Natural killer cell treated with Interleukin-12 subunit alpha and Interleukin-12 subunit beta and Interleukin-15 and Interleukin-18, amount 100 ng/mL, for 72 hours (primary cell): ENCODE results near the gene SNAPIN. TPM values are rescaled to one million over a fixed set of nuclear protein-coding genes. Genes with fewer than 3 reads are reported as not detected.

ENCODE experiments used
- ATAC-seq, 2 donors: fragments of 150-1000 bp; cut with Tn5 transposase in 1 of 2; sonication (Bioruptor Pico), chemical (Tn5 transposase) in 1 of 2; 2 replicates each; pipeline ENCODE4 v1.10.0; 2021
- DNase-seq: peaks from one replicate; pipeline ENCODE4 v3.0.0; 2022; ENCODE audit warnings: low spot score
- H3K27ac Mint-ChIP-seq, 2 donors: 1 replicate in 1 of 2; 2 replicates in 1 of 2; pipeline ENCODE4 v1.8.0; 2022; ENCODE audit warnings: mixed read lengths in 2 of 2, mild to moderate bottlenecking in 1 of 2, moderate library complexity in 1 of 2
- H3K27me3 Mint-ChIP-seq, 2 donors: 1 replicate in 1 of 2; 2 replicates in 1 of 2; pipeline ENCODE4 v1.8.0; 2022; ENCODE audit warnings: mixed read lengths in 2 of 2
- H3K36me3 Mint-ChIP-seq: one replicate; pipeline ENCODE4 v1.8.0; 2022; ENCODE audit warnings: mixed read lengths
- H3K4me1 Mint-ChIP-seq, 2 donors: 1 replicate in 1 of 2; 2 replicates in 1 of 2; pipeline ENCODE4 v1.8.0; 2022; ENCODE audit warnings: low read depth in 2 of 2, mixed read lengths in 2 of 2, mild to moderate bottlenecking in 1 of 2
- H3K4me3 Mint-ChIP-seq: one replicate; pipeline ENCODE4 v1.8.0; 2022; ENCODE audit warnings: mixed read lengths
- H3K9me3 Mint-ChIP-seq: 2 replicates; pipeline ENCODE4 v1.8.0; 2022; ENCODE audit warnings: mixed read lengths
- total RNA-seq, 2 donors: library from RNA; stranded (reverse); gene quantifications; one replicate each; pipeline ENCODE4 v1.2.3, GENCODE V29; 2022

Gene SNAPIN
- total RNA-seq, 2 donors from 2014 or later: 23.9 to 42.5 TPM

DNA sequence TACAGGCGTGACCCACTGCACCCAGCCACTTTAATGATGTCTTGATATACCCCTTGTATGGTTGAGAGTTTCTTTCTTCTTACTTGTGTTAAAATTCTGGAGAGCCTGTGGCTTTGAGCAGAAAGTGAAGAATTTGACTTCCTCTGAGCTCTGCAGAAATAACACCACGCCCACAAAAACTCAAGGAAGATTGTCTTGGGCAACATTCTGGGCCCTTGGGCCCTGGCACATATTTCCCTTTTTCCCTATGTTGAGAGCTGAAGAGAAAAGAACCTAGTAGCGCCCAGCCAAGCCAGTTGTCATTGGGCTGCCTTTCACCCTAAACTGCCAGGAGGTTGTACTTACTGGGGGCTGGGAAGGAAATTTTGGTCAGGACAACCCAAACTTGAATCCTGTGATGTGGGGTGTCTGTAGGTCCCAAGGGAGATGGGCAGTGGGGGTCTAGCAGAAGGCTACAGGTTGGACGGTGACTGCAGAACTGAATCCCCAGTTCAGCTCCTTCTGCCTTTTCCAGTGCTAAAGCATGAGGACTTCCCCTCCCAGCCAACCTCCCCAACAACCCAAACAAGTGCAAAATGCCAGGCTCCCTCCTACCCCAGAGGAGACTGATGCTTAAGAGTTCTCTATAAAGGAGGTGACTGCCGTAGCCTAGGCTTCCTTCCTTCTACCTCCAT is 11.7 kb upstream of the SNAPIN start:
- H3K27ac Mint-ChIP-seq: peak overlapping the region; percentile 59 to 87
- peaks cover 47 to 50% of the 10 kb centered on the region in 2 donors for H3K4me1 Mint-ChIP-seq
- H3K36me3 Mint-ChIP-seq: peaks cover 33% of the 10 kb centered on the region
- peak overlapping the region; percentile 20 for H3K4me3 Mint-ChIP-seq
- DNase-seq (no peak), ATAC-seq (no peak)
- H3K9me3 Mint-ChIP-seq: no peaks in the 10 kb centered on the region
- H3K27me3 Mint-ChIP-seq: no peaks in the 10 kb centered on the region

- Mint-ChIP-seq H3K4me1 (peaks cover 46 to 47% of the 10 kb centered on the region in 2 donors), H3K9me3 (no peaks in the 10 kb centered on the region), H3K27me3 (no peaks in the 10 kb centered on the region), H3K36me3 (peaks cover 30% of the 10 kb centered on the region), H3K4me3 (no peak overlapping the region), H3K27ac (peak overlapping the region; percentile 59 to 87)
- DNase-seq (no peak), ATAC-seq (no peak)
Measured at GRCh38 chr1:153647346-153647714, 11.2 kb upstream of the SNAPIN start.

GRCh38 chr1:153648000-153648643 is 10.4 kb upstream of the SNAPIN start:
- H3K36me3 Mint-ChIP-seq: peaks cover 26% of the 10 kb centered on the region
- DNase-seq (no peak), ATAC-seq (no peak)
- no peak overlapping the region for H3K4me3 Mint-ChIP-seq
- H3K27me3 Mint-ChIP-seq: no peaks in the 10 kb centered on the region
- H3K27ac Mint-ChIP-seq: no peak overlapping the region
- H3K4me1 Mint-ChIP-seq: peaks cover 40 to 44% of the 10 kb centered on the region in 2 donors
- H3K9me3 Mint-ChIP-seq: no peaks in the 10 kb centered on the region

GRCh38 chr1:153649137-153649862 is 9.2 kb upstream of the SNAPIN start:
- Mint-ChIP-seq H3K9me3 (no peaks in the 10 kb centered on the region), H3K27ac (peak overlapping the region; percentile 48 to 84), H3K4me1 (peaks cover 31 to 35% of the 10 kb centered on the region in 2 donors), H3K4me3 (no peak overlapping the region), H3K36me3 (peaks cover 14% of the 10 kb centered on the region), H3K27me3 (no peaks in the 10 kb centered on the region)
- no peak for DNase-seq
- peak in 1 of 2 donors; percentile 24 for ATAC-seq

DNA sequence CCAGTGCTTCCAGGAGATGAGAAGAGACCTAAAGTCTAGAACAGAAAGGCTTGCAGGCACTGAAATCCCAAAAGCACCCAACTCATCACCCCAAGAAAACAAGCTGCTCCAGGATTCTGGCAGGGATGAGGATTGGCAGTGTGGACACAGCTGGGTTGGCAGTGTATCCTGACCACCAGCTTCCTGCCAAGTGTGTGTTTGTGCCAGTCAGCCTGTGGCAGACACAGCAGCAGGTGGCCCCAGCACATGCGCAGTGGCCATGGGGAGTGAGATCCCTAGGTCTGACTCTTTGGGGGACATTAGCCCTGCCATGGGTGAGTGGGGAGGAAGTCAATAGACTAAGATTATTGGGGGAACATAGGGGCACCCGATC is 8.7 kb upstream of the SNAPIN start:
- ATAC-seq: peak in 1 of 2 donors; percentile 24
- no peak for DNase-seq
- Mint-ChIP-seq H3K36me3 (peaks cover 10% of the 10 kb centered on the region), H3K4me1 (peaks cover 31 to 33% of the 10 kb centered on the region in 2 donors), H3K27me3 (no peaks in the 10 kb centered on the region), H3K27ac (peak overlapping the region; percentile 48 to 84), H3K9me3 (no peaks in the 10 kb centered on the region), H3K4me3 (no peak overlapping the region)

DNA sequence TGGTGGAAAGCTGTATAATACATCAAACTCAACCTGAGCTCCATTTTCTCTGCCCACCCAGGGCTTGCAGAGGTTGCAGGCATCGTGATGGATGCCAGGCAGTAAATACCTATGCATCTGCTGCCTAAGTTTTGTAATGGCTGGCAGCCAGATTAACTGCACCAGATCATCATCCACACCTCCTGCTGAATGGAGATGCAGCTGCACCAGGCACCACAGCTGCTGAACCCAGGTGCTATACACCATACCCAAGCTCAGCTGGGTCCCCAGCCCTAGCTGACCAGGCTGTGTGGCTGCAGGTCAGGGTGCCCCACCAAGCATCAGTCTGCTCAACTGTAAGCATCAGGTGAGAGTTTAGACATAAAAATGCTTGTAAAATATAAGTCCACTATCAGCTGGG is 6.7 kb upstream of the SNAPIN start:
- Mint-ChIP-seq H3K27ac (no peak overlapping the region), H3K27me3 (no peaks in the 10 kb centered on the region), H3K4me3 (no peak overlapping the region), H3K36me3 (no peaks in the 10 kb centered on the region), H3K4me1 (peaks cover 15 to 20% of the 10 kb centered on the region in 2 donors), H3K9me3 (no peaks in the 10 kb centered on the region)
- ATAC-seq: no peak
- no peak for DNase-seq

DNA sequence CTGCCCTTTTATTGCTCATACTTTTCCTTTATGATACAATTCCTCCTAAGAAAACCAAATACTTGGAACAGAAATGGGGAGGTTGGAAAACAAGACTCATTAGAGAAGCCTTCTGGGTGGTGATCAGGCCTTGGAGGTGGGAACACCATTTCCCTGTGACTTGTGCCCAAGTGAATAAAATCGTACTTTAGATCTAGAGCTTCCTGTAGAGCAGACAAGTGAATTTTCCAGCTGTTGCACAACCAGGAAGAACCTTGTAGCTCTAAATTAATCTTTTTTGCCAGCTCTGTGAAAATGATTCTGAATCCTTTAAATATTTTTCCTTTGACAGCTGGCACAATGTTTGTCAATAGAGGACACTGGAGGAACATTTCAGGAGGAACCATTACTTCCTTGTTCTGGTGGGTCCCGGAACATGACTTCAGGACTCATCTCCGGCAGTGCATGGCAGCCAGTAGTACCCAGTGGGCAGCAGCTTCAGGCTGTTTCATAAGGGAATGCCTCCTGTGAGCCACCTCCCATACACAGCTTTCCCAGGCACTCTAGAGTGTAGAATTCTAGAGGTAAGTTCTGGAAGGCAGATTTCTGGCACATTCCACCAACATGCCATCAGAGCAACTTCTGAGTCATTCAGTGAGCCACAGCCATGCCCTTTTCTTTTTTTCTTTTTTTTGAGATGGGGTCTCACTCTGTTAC is 5.5 kb upstream of the SNAPIN start:
- no peaks in the 10 kb centered on the region for H3K36me3 Mint-ChIP-seq
- H3K9me3 Mint-ChIP-seq: no peaks in the 10 kb centered on the region
- H3K4me3 Mint-ChIP-seq: no peak overlapping the region
- DNase-seq (no peak), ATAC-seq (no peak)
- peaks cover 6 to 11% of the 10 kb centered on the region in 2 donors for H3K4me1 Mint-ChIP-seq
- H3K27ac Mint-ChIP-seq: no peak overlapping the region
- no peaks in the 10 kb centered on the region for H3K27me3 Mint-ChIP-seq

- Mint-ChIP-seq H3K27ac (no peak overlapping the region), H3K4me1 (peaks cover 5 to 13% of the 10 kb centered on the region in 2 donors), H3K4me3 (no peak overlapping the region), H3K36me3 (no peaks in the 10 kb centered on the region), H3K27me3 (no peaks in the 10 kb centered on the region), H3K9me3 (no peaks in the 10 kb centered on the region)
- DNase-seq (no peak), ATAC-seq (no peak)
Measured at GRCh38 chr1:153655333-153655732, 3.2 kb upstream of the SNAPIN start.

- H3K36me3 Mint-ChIP-seq: peaks cover 24% of the 10 kb centered on the region
- H3K4me3 Mint-ChIP-seq: peak overlapping the region; percentile 89
- DNase-seq (no peak), ATAC-seq (no peak)
- H3K27me3 Mint-ChIP-seq: no peaks in the 10 kb centered on the region
- no peaks in the 10 kb centered on the region for H3K9me3 Mint-ChIP-seq
- H3K27ac Mint-ChIP-seq: peak overlapping the region; percentile 76 to 90
- peaks cover 5 to 17% of the 10 kb centered on the region in 2 donors for H3K4me1 Mint-ChIP-seq
Measured at GRCh38 chr1:153659175-153659534, 652 bp downstream of the SNAPIN start.

DNA sequence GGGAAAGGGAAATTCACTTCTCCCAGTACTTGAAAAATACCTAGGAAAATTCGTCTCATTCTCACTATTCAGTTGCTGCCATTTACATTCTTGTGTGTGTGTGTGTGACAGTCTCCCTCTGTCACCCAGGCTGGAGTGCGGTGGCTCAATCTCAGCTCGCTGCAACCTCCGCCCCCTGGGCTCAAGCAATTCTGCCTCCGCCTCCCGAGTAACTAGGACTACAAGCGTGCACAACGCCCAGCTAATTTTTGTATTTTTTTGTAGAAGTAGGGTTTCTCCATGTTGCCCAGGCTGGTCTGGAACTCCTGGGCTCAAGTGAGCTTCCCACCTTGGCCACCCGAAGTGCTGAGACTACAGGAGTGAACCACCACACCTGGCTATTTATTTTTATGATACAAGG is 1.2 kb downstream of the SNAPIN start:
- Mint-ChIP-seq H3K36me3 (peaks cover 27% of the 10 kb centered on the region), H3K4me1 (peaks cover 5 to 17% of the 10 kb centered on the region in 2 donors), H3K4me3 (peak overlapping the region; percentile 89), H3K9me3 (no peaks in the 10 kb centered on the region), H3K27ac (peak overlapping the region; percentile 76 to 90), H3K27me3 (no peaks in the 10 kb centered on the region)
- no peak for ATAC-seq
- DNase-seq: no peak

DNA sequence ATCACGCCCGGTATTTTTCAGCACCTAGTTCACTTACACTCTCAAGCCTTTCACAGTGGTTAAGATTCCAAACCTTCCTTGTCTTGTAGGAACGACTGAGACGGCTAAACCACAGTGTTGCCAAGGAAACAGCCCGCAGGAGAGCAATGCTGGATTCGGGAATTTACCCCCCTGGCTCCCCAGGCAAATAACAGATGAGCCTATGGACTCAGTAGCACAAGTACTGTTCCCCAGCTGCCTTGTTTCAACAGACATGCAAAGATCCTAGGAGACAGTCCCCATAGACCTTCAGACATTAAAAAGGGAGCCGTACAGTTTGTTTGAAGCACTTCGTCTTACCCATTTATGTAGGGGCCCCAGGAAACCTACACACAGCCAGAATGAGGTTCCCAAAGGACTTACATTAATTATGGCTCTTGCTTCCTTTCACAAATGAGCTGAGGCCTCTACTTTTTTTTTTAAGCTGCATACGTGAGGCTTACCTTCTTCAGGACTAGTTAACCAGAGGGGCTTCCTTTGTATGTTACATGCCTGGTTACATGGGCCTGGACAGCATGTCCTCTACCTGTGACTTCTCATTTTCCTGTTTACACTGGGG is 2.7 kb downstream of the SNAPIN start:
- Mint-ChIP-seq H3K9me3 (no peaks in the 10 kb centered on the region), H3K27ac (peak overlapping the region in 1 of 2 donors; percentile 63), H3K4me3 (peak overlapping the region; percentile 30), H3K27me3 (no peaks in the 10 kb centered on the region), H3K4me1 (peaks cover 5 to 17% of the 10 kb centered on the region in 2 donors), H3K36me3 (peaks cover 39% of the 10 kb centered on the region)
- DNase-seq (no peak), ATAC-seq (no peak)

DNA sequence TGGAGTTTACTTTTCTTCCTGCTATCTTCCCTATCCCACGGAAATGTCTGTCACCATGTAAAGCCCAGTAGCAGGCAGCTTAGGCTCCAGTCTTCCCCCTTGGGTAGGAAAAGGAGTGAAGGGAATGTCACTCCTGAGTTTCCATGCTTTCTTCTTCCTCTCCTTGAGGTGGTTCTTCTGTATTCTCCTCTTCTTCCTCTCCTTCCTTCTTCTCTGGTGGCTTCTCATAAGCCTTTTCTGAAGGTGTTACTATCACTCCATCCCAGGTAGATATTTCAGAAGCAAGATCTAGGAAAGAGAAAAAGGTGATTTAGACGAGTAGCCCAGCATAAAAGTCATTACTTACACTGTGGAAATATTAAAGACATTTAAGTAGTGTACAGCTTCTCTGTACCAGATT is 3.8 kb downstream of the SNAPIN start:
- Mint-ChIP-seq H3K27me3 (no peaks in the 10 kb centered on the region), H3K9me3 (no peaks in the 10 kb centered on the region), H3K36me3 (peaks cover 39% of the 10 kb centered on the region), H3K27ac (peak overlapping the region in 1 of 2 donors; percentile 39), H3K4me3 (no peak overlapping the region), H3K4me1 (peaks cover 5 to 19% of the 10 kb centered on the region in 2 donors)
- ATAC-seq (no peak), DNase-seq (no peak)

DNA sequence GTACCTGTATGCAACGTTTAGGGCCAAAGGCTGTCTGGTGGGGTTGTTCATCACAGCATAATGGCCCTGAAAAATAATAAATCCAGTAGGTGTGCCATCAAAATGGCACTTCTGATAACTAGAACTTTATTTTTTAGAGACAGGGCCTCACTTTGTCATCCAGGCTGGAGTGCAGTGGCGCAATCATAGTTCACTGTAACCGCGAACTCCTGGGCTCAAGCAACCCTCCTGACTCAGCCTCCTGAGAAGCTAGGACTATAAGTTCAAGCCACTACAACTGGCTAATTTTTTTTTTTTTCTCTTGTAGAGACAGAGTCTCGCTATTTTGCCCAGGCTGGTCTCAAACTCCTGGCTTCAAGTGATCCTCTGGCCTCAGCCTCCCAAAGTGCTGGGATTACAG is 4.7 kb downstream of the SNAPIN start:
- no peak overlapping the region for H3K27ac Mint-ChIP-seq
- peaks cover 13 to 27% of the 10 kb centered on the region in 2 donors for H3K4me1 Mint-ChIP-seq
- no peaks in the 10 kb centered on the region for H3K9me3 Mint-ChIP-seq

More for the DNA sequence above, 4.7 kb downstream of the SNAPIN start:
- Mint-ChIP-seq H3K4me3 (no peak overlapping the region), H3K27me3 (no peaks in the 10 kb centered on the region), H3K36me3 (peaks cover 49% of the 10 kb centered on the region)
- no peak for ATAC-seq
- no peak for DNase-seq
